HEK293 (cell line): Measurements from ENCODE around the gene EEFSEC.

Experiments used
- CTCF ChIA-PET: fragments of 350-600 bp; formaldehyde crosslinking; extraction: SDS; loops from one replicate; lab custom pipeline; 2021; ENCODE audit warnings: antibody characterized with exemption; lab: Yijun Ruan, JAX
- POLR2A ChIA-PET: fragments of 300-600 bp; formaldehyde crosslinking; extraction: SDS; loops from one replicate; lab custom pipeline; 2020; ENCODE audit warnings: antibody characterized with exemption, inconsistent platforms; lab: Yijun Ruan, JAX
- H3K27ac ChIP-seq: fragments of 200-500 bp; sonication (Bioruptor generic); 2 replicates; pipeline ENCODE4 v1.5.1; 2014; ENCODE audit warnings: low read depth, low read length, control low read depth, inconsistent platforms; ENCODE audit errors: extremely low read depth
- H3K36me3 ChIP-seq, 2 experiments: fragments of 200-500 bp in 1 of 2; sonication (Bioruptor generic) in 1 of 2; 1 replicate in 1 of 2; 2 replicates in 1 of 2; pipeline ENCODE4 v1.5.1; 2014 to 2017; ENCODE audit warnings: inconsistent platforms in 2 of 2, low read length in 2 of 2; ENCODE audit not compliant: control insufficient read depth in 2 of 2, insufficient read depth in 1 of 2
- H3K4me1 ChIP-seq: fragments of 200-500 bp; sonication (Bioruptor generic); 2 replicates; pipeline ENCODE4 v1.5.1; 2014; ENCODE audit warnings: mild to moderate bottlenecking, low read length, inconsistent platforms; ENCODE audit not compliant: control insufficient read depth, insufficient read depth
- H3K4me3 ChIP-seq: 2 replicates; pipeline ENCODE4 v1.5.1; 2011; ENCODE audit warnings: low read depth, mild to moderate bottlenecking, control low read depth, low read length, moderate library complexity
- H3K9me3 ChIP-seq: fragments of 200-500 bp; sonication (Bioruptor generic); 2 replicates; pipeline ENCODE4 v1.5.1; 2014; ENCODE audit warnings: low read depth, low read length, inconsistent platforms; ENCODE audit not compliant: control insufficient read depth, insufficient read depth
- HOXD13 ChIP-seq: sonication (generic); formaldehyde crosslinking; IDR thresholded peaks from 2 replicates; pipeline ENCODE4 v1.8.0; 2022; ENCODE audit warnings: missing genetic modification reagents, borderline replicate concordance
- IKZF3 ChIP-seq: fragments of 450-650 bp; IDR thresholded peaks from 2 replicates; pipeline ENCODE4 v1.5.0; 2018; ENCODE audit warnings: missing biosample characterization, mild to moderate bottlenecking, missing genetic modification characterization, moderate library complexity
- MEIS1 ChIP-seq: sonication (generic); formaldehyde crosslinking; IDR thresholded peaks from 2 replicates; pipeline ENCODE4 v1.8.1; 2022; ENCODE audit warnings: missing genetic modification reagents, mild to moderate bottlenecking, borderline replicate concordance
- RBAK ChIP-seq: fragments of 450-650 bp; formaldehyde crosslinking; IDR thresholded peaks from 2 replicates; pipeline ENCODE4 v1.5.1; 2016; ENCODE audit warnings: missing biosample characterization, missing genetic modification characterization
- TRIM28 ChIP-seq: IDR thresholded peaks from 2 replicates; pipeline ENCODE4 v1.6.1; 2011; ENCODE audit warnings: low read length, control low read depth, borderline replicate concordance
- ZBTB20 ChIP-seq: fragments of 450-650 bp; formaldehyde crosslinking; IDR thresholded peaks from 2 replicates; pipeline ENCODE4 v1.5.1; 2016; ENCODE audit warnings: missing biosample characterization, missing genetic modification characterization
- ZFHX2 ChIP-seq: fragments of 450-650 bp; formaldehyde crosslinking; conservative IDR thresholded peaks from 2 replicates; pipeline ENCODE4 v1.5.1; 2016; ENCODE audit warnings: missing biosample characterization, missing genetic modification characterization
- ZNF112 ChIP-seq: fragments of 450-650 bp; formaldehyde crosslinking; IDR thresholded peaks from 2 replicates; pipeline ENCODE4 v1.5.0; 2017; ENCODE audit warnings: missing biosample characterization, missing genetic modification characterization
- ZNF148 ChIP-seq: fragments of 450-650 bp; formaldehyde crosslinking; IDR thresholded peaks from 2 replicates; pipeline ENCODE4 v1.5.0; 2017; ENCODE audit warnings: missing biosample characterization, missing genetic modification characterization, borderline replicate concordance
- ZNF280D ChIP-seq: fragments of 450-650 bp; formaldehyde crosslinking; IDR thresholded peaks from 2 replicates; pipeline ENCODE4 v1.5.1; 2016; ENCODE audit warnings: missing biosample characterization, missing genetic modification characterization
- ZNF324 ChIP-seq: fragments of 450-650 bp; formaldehyde crosslinking; IDR thresholded peaks from 2 replicates; pipeline ENCODE4 v1.5.1; 2016; ENCODE audit warnings: missing biosample characterization, missing genetic modification characterization
- ZNF433 ChIP-seq: fragments of 450-650 bp; formaldehyde crosslinking; IDR thresholded peaks from 2 replicates; pipeline ENCODE4 v1.5.1; 2016; ENCODE audit warnings: missing biosample characterization, missing genetic modification characterization, low read depth
- ZNF555 ChIP-seq: fragments of 450-650 bp; formaldehyde crosslinking; conservative IDR thresholded peaks from 2 replicates; pipeline ENCODE4 v1.5.1; 2017; ENCODE audit warnings: missing biosample characterization, mild to moderate bottlenecking, missing genetic modification characterization, inconsistent platforms
- ZNF626 ChIP-seq: fragments of 450-650 bp; sonication (Bioruptor Pico); formaldehyde crosslinking; IDR thresholded peaks from 2 replicates; pipeline ENCODE4 v1.5.1; 2018; ENCODE audit warnings: missing biosample characterization, missing genetic modification characterization, inconsistent platforms
- ZNF645 ChIP-seq: fragments of 450-650 bp; formaldehyde crosslinking; IDR thresholded peaks from 2 replicates; pipeline ENCODE4; 2016; ENCODE audit warnings: missing biosample characterization, missing genetic modification characterization
- ZNF658 ChIP-seq: fragments of 450-650 bp; formaldehyde crosslinking; IDR thresholded peaks from 2 replicates; pipeline ENCODE4; 2016; ENCODE audit warnings: missing biosample characterization, missing genetic modification characterization
- ZNF792 ChIP-seq: fragments of 450-650 bp; formaldehyde crosslinking; IDR thresholded peaks from 2 replicates; pipeline ENCODE4 v1.5.1; 2016; ENCODE audit warnings: missing biosample characterization, missing genetic modification characterization
- ZSCAN30 ChIP-seq: fragments of 450-650 bp; IDR thresholded peaks from 2 replicates; pipeline ENCODE4 v1.5.1; 2018; ENCODE audit warnings: missing biosample characterization, mild to moderate bottlenecking, missing genetic modification characterization, moderate library complexity
- TF ChIP-seq, protein P1 (sequence below): fragments of 450-650 bp; formaldehyde crosslinking; optimal IDR thresholded peaks from 2 replicates; pipeline ENCODE3; 2016; ENCODE audit warnings: missing biosample characterization, mild to moderate bottlenecking, missing genetic modification characterization

Gene EEFSEC

DNA sequence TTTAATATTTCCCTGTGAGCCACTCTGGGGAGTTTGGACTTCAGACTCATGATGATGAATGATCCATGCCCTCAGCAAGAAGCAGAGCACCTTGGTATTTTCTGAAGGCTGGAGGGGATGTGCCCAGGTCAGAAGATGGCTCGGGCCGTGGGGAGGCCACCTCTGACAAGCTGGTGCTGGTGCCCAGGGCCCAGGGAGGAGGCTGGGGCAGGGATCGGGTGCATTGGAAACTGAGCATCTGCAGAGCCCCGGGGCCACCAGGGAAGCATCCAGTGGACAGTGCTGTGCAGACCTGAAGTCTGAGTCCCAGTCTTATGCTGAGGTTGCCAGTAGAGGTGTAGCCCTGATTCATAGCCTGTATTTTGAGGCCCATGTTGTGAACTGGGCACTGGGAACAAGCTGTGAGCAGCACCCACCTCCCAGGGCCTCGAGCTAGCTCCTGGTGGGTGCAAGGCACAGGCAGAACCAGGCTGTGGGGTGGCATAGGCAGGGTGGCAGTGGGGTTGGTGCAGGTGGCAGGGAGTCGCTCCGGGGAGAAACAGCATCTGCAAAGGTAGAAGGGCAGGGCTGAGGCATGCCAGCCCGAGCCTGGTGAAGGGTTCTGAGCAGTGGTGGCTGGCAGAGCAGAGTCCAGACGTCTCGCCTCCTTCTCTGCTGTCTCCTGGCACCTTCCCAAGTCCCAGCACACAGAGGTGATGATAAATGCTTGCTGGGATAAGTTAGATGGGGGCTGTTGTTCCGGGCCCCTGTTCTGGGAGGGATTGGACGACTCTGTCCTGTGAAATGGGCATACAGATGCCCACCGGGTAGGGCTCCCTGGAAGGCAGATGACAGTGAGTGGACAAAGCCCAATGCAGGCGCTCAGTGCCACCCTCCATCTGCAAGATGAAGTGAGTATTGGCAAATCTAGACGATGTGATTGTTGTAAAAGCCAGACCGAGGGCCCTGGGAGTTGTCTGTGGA lies 302.8 kb downstream of the EEFSEC start:
- Histone ChIP-seq H3K4me3 (no peak overlapping the region), H3K9me3 (no peaks in the 10 kb centered on the region), H3K27ac (no peak overlapping the region), H3K36me3 (no peaks in the 10 kb centered on the region), H3K4me1 (no peaks in the 10 kb centered on the region)
- ChIA-PET CTCF (no interaction called here), POLR2A (no interaction called here)
- TF ChIP-seq ZBTB20 (tag by site-specific recombination) (peak; percentile 48; the same call in 1 of the 2 replicates), TRIM28 (no peak), ZNF112 (tag by site-specific recombination) (no peak)

DNA sequence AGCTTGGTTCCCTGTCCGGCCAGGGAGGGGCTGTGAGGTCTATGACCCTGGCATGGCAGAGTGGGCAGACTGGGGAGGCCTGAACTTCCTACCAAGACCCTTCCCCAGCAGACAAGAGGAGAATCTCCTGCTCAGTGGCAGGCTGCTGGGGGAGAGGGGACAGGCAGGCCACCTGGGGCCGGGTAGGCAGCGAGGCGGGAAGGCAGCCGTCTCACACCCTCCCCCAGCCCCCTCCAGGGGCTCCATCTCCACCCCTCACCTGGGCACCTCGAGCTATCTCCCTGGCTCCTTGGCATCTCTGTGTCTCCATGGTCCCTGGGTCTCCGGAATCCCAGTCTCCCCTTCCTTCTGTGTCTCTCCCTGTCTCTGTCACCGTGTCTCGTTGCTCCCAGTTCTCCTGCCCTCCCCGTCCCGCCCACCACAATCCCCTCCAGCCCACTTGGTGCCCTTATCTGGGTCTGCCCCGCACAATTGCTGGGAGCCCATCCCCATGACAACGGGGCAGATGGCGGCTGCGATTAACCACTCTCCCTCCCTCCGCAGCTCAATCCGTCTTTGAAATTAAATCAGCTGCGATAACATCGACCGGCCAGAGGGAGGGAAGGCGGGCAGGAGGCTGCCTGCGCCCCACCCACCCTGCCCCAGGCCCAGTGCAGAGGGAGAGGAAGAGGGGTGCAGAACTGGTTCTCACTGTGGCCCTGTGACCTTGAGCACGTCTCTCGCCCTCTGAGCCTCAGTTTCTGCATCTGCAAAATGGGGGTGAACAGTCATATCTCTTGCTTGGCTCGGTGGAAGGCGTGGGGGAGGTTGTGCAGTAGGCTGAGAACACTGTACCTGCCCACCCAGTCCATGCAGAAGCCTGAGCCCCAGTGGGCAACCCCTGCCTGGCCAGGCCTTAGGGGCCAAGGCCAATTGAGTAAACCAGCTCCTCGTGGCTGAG lies 303.8 kb downstream of the EEFSEC start:
- POLR2A ChIA-PET, result no interaction called here
- H3K27ac ChIP-seq, result no peak overlapping the region
- no peaks in the 10 kb centered on the region for H3K9me3 ChIP-seq
- TF ChIP-seq ZFHX2 (tag by site-specific recombination) (0 out of 2 replicates have a peak, but pooled peaks have one; percentile 7), RBAK (tag by site-specific recombination) (no peak)
- H3K4me3 ChIP-seq, result no peak overlapping the region
- no peaks in the 10 kb centered on the region for H3K4me1 ChIP-seq
- no peaks in the 10 kb centered on the region for H3K36me3 ChIP-seq
- CTCF ChIA-PET, result interaction anchor here (0.7 kb wide), 1 partner anchor 45 kb away, joined by 4 read pairs; no protein-coding TSS in a partner anchor

DNA sequence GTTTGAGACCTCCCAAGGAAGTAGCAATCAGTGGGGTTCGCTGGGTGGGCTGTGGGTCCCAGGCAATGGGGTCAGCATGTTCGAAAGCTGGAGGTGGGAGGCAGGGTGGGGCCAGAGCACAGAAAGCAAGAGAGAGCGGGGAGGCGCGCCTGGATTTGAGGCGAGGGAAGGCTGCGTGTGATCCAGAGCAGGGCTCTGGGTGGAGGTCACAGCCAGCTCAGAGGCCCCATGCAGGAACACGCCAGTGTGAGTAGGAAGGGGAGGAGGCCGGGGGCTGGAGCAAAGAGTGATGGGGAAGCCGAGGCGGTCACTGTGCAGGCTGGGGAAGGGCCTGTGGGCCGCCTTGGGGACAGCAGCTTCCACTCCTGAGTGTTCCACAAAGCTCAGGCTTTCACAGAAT lies 304.7 kb downstream of the EEFSEC start:
- TF ChIP-seq HOXD13 (CRISPR knock-in tag), result no peak
- TF ChIP-seq ZNF148 (tag by site-specific recombination), result no peak
- TF ChIP-seq ZNF658 (tag by site-specific recombination), result no peak
- no peak for TF ChIP-seq ZNF645
- no peak for TF ChIP-seq ZNF433
- no peak for TF ChIP-seq ZNF324
- TF ChIP-seq ZNF555 (tag by site-specific recombination), result no peak
- no peak for TF ChIP-seq ZNF792 (tag by site-specific recombination)
- TF ChIP-seq ZNF280D (tag by site-specific recombination), result no peak
- TF ChIP-seq, protein P1, sequence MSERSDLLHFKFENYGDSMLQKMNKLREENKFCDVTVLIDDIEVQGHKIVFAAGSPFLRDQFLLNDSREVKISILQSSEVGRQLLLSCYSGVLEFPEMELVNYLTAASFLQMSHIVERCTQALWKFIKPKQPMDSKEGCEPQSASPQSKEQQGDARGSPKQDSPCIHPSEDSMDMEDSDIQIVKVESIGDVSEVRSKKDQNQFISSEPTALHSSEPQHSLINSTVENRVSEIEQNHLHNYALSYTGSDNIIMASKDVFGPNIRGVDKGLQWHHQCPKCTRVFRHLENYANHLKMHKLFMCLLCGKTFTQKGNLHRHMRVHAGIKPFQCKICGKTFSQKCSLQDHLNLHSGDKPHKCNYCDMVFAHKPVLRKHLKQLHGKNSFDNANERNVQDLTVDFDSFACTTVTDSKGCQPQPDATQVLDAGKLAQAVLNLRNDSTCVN, result no peak
- TF ChIP-seq ZSCAN30 (tag by site-specific recombination), result no peak
- TF ChIP-seq IKZF3 (tag by site-specific recombination), result no peak
- TF ChIP-seq ZNF626 (tag by site-specific recombination), result no peak
- no peak for TF ChIP-seq RBAK (tag by site-specific recombination)
- no peak for TF ChIP-seq MEIS1
- no peak overlapping the region for H3K27ac ChIP-seq
- no peaks in the 10 kb centered on the region for H3K9me3 ChIP-seq
- ChIA-PET POLR2A (no interaction called here), CTCF (interaction anchor here (0.7 kb wide), 1 partner anchor 44 kb away, joined by 4 read pairs; no protein-coding TSS in a partner anchor)
- no peak overlapping the region for H3K4me3 ChIP-seq
- no peaks in the 10 kb centered on the region for H3K36me3 ChIP-seq
- no peaks in the 10 kb centered on the region for H3K4me1 ChIP-seq
